Stimulated activated CD4-positive, alpha-beta T cell treated with anti-CD3 and anti-CD28 coated beads, TNF-alpha, amount 100 ng/mL, for 24 hours (primary cell): ENCODE results near the gene RSPO3.

Source experiments
- DNase-seq, 3 experiments: peaks; one replicate each; pipeline ENCODE4 v3.0.0-alpha.2; 2020; ENCODE audit warnings: low read depth in 3 of 3

RSPO3 gene

DNA sequence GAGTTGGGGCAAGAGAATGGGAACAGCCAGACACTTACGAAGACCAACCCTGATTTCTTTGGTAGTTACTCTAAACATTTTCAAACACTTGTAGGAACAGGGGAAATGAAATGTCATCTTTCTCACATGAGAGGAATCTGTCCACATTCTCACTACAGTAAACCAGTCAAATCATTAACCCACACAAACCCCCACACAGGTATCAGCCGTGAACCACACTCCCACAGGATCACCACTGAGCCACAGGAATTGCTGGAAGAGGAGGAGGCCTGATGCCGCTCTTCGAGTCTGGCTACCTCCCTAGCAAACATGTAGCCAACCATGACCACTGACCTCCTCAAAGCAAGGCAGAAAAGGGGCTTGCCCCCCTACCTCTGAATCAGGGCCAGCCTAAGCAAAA lies 6.9 kb upstream of the RSPO3 start:
- DNase-seq, result no peak

- no peak for DNase-seq
Observed at GRCh38 chr6:127114214-127114760, 4.2 kb upstream of the RSPO3 start.

- no peak for DNase-seq
Observed at GRCh38 chr6:127115084-127115655, 3.3 kb upstream of the RSPO3 start.

DNA sequence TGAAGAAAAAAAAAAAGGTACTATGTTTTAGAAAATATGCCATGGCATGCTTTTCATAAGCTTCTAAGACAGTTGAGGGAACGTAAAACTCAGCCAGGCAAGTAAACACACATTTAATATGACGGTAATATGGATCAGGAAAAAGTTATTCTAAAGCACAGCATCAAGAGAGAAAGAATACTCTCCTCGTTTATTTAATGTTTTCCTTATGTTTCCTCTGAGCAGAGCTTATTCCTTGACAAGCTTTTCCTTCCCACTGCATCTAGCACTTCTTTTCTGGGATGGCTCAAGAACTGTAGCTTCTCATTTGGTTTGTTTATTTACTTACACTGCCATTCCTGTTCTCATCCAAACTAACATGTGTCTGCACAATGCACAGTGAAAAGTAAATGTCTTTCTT lies 2.7 kb upstream of the RSPO3 start:
- DNase-seq, result no peak

GRCh38 chr6:127117979-127118297 lies 533 bp upstream of the RSPO3 start:
- no peak for DNase-seq

DNA sequence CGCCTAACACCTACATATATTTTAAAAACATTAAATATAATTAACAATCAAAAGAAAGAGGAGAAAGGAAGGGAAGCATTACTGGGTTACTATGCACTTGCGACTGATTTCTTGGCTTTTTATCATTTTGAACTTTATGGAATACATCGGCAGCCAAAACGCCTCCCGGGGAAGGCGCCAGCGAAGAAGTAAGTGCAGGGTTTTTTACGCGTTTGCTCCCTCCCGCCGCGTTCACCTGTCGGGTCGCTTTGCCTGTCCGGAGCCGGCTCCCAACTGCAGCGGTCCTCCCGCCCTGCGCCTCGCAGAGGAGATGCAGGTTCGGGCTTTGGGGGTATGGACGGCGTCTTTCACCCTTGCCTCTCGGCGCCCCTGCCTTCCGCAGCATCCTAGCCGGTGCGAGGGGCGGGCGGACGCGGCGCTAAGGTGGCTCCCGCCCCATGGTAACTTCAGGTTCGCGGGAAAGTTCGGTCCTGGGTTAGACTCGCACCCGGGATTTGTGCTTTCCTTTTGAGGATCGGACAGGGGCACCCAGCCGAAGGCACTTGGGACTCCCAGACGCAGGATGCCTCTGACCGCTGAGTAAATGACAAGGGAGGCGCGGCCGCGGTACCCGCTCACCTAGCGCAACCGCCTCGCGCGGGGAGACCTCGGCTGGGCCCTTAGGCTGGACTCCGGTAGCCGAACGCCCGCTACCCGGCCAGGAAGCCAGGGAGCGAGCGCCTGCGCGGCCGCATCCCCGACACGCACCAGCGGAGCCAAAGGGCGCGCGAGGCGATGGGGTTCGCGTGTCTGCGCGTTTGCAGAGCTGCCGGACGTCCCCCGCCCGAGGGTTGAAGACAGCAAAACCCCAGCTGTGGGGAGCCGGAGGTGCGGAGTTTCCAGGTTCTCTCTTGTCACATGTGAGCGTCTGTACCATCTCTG lies 891 bp downstream of the RSPO3 start:
- peak in 1 of 3 experiments; percentile 7 for DNase-seq

GRCh38 chr6:127120023-127120786 lies 1.7 kb downstream of the RSPO3 start:
- DNase-seq, result no peak

DNA sequence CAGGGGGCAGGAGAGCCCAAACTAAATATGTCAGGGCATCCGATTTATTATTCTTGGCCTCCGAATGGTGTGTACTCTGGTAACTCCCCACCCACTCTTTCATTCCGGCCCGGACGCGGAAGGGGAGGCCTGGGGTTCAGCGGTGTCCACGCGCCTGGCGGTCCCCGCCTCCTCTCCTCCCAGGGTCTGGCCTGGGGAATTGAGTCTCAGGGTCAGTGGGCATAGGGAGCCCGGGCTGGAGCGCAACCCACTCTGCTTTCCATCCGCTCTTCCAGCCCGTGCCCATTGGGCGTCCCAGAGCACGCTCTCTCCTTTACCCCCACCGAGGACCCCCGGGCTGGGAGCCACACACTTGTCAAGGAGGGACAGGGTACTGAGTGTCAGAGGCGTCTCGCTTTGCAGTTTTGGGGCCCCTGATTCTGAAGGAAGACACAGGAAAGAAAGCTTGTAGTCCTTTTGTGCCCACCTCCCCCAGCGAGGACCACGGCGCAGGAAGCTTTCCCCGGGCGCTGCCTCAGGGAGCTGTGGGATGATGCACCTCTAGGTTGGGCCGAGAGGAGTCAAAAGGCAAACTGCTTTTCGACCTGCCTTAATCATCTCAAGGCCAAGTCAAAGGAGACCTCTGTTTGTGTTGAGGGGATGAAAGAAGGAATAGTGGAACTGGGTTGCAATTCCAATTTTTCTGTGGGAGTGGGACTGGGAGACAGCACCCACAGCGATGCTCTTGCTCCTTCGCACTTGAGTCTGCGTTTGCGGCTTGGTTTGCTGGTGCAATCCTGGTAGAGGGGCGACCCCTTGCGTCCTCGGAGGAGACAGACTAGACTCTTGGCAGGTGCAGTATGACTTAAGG lies 2.5 kb downstream of the RSPO3 start:
- peak; percentile 39 to 74 (median 41) for DNase-seq

DNA sequence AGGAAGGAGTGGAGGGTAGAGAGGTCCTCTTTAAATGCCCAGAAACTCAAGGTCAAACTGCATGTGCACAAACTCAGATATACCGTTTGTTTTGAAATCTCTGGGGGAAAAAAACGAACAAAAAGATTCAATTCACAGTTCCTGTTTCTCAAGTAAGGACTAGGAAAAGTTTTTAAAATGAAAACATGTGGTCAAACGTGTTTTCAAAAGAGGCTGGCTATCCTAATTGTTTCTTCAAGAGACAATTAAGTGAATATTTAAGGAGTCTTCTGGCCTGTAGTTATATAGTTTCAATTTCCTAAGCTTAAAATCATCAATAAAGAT lies 3.1 kb downstream of the RSPO3 start:
- no peak for DNase-seq

GRCh38 chr6:127124172-127124571 lies 5.7 kb downstream of the RSPO3 start:
- no peak for DNase-seq

DNA sequence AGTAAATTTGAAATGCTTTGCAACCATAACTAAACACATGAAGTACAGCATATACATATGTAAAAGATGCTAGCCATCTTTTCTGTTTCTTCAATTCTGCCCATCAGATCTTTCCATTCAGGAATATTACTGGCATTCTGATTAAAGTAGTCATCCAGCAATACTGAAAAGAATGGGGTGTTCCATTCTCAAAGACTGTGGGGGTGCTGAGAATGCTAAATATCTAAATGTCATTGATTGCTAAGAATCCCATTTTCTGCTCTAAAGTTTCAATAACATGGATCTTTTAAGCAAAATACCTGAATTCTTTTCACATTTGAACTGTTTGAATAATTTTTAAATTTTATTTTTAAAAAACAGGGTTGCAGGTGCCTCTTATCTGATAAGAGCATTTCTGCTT lies 6.2 kb downstream of the RSPO3 start:
- no peak for DNase-seq

DNA sequence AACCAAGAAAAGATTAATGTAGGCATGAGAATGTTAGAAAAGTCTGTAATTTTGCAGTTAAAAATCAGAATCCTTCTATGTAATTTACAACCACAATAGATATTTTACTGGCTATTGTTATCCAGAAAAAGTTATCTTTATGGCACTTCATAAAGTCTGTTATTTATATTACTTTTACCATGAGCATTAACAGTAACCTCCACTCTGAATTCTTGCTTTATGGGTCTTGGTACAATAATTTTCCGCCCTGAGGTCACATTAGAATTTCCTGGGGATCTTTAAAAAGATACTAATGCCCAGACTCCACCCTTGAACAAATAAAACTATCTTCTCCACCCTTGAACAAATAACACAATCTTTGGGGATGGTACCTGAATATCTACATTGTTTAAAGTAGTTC lies 9.6 kb downstream of the RSPO3 start:
- no peak for DNase-seq

DNA sequence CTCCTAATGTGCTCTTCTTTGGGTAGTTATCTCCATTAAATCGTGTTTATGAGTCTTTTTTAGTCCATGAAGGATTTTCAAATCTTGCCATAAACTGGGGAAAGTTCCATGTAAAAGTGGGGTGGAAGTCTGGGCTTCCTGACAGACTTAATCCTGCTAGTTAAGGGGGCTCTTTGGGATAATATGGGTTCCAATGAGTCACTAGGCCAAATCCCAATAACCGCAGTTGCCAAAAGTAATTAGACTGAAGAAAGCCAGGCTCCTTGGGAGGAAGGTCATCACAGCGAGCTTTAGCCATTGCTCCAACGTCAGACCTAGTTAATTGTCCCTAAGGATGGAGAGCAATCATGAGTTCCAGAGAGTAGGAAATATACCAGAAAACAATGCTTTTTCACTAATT lies 10.8 kb downstream of the RSPO3 start:
- no peak for DNase-seq

- DNase-seq, result no peak
Observed at GRCh38 chr6:127131275-127131674, 12.8 kb downstream of the RSPO3 start.

GRCh38 chr6:127131772-127132376 lies 13.4 kb downstream of the RSPO3 start:
- no peak for DNase-seq

GRCh38 chr6:127134136-127134535 lies 15.7 kb downstream of the RSPO3 start:
- no peak for DNase-seq

GRCh38 chr6:127136786-127137185 lies 18.3 kb downstream of the RSPO3 start:
- no peak for DNase-seq

GRCh38 chr6:127146932-127147331 lies 28.5 kb downstream of the RSPO3 start:
- DNase-seq, result no peak

- no peak for DNase-seq
Observed at GRCh38 chr6:127147534-127147933, 29.1 kb downstream of the RSPO3 start.

DNA sequence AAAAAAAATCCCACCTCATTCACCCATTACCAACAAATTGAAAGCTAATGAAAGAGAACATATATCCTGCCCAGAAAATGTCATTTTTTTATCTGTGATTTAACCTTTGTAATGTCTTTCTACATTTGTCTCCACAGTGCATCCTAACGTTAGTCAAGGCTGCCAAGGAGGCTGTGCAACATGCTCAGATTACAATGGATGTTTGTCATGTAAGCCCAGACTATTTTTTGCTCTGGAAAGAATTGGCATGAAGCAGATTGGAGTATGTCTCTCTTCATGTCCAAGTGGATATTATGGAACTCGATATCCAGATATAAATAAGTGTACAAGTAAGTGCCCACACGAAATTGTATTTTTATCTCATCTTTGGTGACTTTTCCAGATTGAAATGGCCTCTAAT lies 30.0 kb downstream of the RSPO3 start:
- no peak for DNase-seq

GRCh38 chr6:127154509-127154908 lies 36.0 kb downstream of the RSPO3 start:
- no peak for DNase-seq
